Renal cortex interstitium (tissue), 11 donors: ENCODE measurements around the gene SMIM22. TPM values are rescaled to one million over a fixed set of nuclear protein-coding genes. Genes with fewer than 3 reads are reported as not detected.

Source experiments
- DNase-seq, 11 donors: peaks; one replicate each; pipeline ENCODE4 v3.0.0-alpha.2; 2013; ENCODE audit warnings: low read depth in 9 of 11, low spot score in 4 of 11; ENCODE audit errors: extremely low read depth in 1 of 11
- polyA plus RNA-seq, 3 donors: library from polyadenylated mRNA; unstranded; fragments of 120-200 nt; gene quantifications; one replicate each; pipeline ENCODE4 v1.2.1, GENCODE V29; 2013; ENCODE audit not compliant: insufficient read length in 3 of 3

The SMIM22 gene
- polyA plus RNA-seq, 3 donors, result 3.6 to 13.3 (median 9.0) TPM

DNA sequence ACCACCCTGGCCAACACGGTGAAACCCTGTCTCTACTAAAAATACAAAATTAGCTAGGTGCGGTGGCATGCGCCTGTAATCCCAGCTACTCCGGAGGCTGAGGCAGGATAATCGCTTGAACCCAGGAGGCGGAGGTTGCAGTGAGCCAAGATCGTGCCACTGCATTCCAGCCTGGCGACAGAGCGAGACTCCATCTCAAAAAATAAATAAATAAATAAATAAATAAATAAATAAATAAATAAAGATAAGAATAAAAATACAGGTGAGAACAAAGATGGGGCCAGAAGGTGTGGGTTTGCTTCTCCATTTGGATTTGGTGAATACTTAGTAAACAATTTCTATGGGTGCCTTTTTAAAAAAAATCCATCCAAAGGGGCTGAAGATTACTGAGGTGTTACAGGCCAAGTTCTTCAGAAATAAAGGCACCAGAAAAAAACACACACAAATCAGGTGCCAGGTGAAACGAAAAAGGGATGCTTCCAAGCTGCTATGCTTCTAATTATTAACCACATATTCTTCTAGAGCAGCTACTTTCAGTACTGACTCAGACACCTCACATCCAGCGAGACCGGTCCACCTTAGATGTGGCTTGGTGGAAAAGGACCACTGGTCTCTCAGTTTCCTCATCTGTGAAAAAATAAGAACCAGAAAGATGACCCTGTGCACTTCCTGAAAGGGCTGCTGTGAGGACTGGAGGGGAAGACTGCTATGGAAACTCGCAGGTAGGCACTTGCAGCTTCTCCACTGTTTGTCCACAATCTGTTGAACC, 42.7 kb downstream of the SMIM22 start:
- no peak for DNase-seq

DNA sequence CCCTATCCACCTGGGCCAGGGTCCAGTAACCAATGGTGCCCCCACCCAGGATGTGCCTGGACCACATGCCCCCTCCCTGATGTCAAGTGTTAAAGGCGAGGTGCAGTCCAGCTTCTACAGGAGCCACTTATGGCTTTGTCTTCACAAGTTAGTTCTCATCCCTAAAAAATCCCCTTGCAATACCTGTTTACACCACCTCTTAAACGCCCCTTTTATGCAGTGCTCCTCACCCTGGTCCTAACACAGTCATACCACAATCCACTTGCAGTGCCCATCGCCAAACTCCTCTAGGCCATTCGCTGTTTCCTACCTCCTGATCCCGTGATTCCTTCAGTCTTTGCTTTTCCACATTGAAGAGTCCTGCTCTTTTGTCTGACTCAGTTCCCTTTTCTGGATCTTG, 44.8 kb downstream of the SMIM22 start:
- DNase-seq, result no peak

DNA sequence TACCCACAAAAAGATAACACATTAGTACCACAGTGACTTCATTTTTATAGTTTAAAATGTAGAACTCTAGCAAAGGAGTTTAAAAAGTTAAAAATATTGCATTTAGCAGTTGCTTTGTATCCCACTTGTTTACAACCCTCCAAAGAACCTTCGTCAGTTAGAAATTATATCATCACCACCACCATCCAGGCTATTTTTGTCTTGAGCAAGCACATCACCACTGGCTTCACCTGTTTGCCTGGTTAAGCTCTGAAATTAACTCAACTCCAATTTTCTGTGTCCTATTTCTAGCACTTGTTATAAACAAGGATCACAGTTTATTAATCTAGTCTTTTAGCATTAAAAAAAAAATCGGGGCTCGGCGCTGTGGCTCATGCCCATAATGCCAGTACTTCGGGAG, 45.8 kb downstream of the SMIM22 start:
- no peak for DNase-seq

Other genes with a start within 250 kb of the SMIM22 start
- gene C16orf96, start 239.0 kb upstream of the SMIM22 start, polyA plus RNA-seq, result under 1 TPM; 0.16 to 0.27 (median 0.24) TPM
- gene UBALD1, start 180.5 kb upstream of the SMIM22 start, polyA plus RNA-seq, result 10 to 100 TPM; 11.6 to 31.8 (median 23.5) TPM
- gene MGRN1, start 170.5 kb upstream of the SMIM22 start, polyA plus RNA-seq, result 10 to 100 TPM; 42.5 to 68.9 (median 51.9) TPM
- gene NUDT16L1, start 101.8 kb upstream of the SMIM22 start, polyA plus RNA-seq, result 10 to 100 TPM; 33.9 to 53.0 (median 43.9) TPM
- gene ANKS3, start 61.1 kb upstream of the SMIM22 start, polyA plus RNA-seq, result 10 to 100 TPM; 22.5 to 34.3 (median 23.0) TPM
- gene DNAAF8, start 60.8 kb upstream of the SMIM22 start, polyA plus RNA-seq, result 1 to 10 TPM; 1.8 to 3.1 (median 2.1) TPM
- gene ZNF500, start 28.2 kb upstream of the SMIM22 start, polyA plus RNA-seq, result 10 to 100 TPM; 12.7 to 20.5 (median 18.5) TPM
- gene SEPTIN12, start 7.0 kb upstream of the SMIM22 start, polyA plus RNA-seq, result 1 to 10 TPM in 1 of 3 donors, under 1 TPM in 1, not detected in 1; 0.32 to 6.1 TPM
- gene ROGDI, start 7.3 kb downstream of the SMIM22 start, polyA plus RNA-seq, result 10 to 100 TPM; 12.9 to 42.4 (median 41.0) TPM
- gene GLYR1, start 51.9 kb downstream of the SMIM22 start, polyA plus RNA-seq, result 100 to 1,000 TPM in 2 of 3 donors, 10 to 100 TPM in 1; 79.8 to 134 (median 127) TPM
- 10 to 100 TPM; 35.1 to 36.2 (median 35.2) TPM for gene UBN1, start 52.1 kb downstream of the SMIM22 start, polyA plus RNA-seq
- 10 to 100 TPM; 23.1 to 30.5 (median 29.3) TPM for gene PPL, start 141.8 kb downstream of the SMIM22 start, polyA plus RNA-seq
- under 1 TPM; 0.21 to 0.36 (median 0.33) TPM for gene SEC14L5, start 163.0 kb downstream of the SMIM22 start, polyA plus RNA-seq
- 10 to 100 TPM in 2 of 3 donors, 1 to 10 TPM in 1; 7.6 to 14.6 (median 11.6) TPM for gene NAGPA, start 238.6 kb downstream of the SMIM22 start, polyA plus RNA-seq